T-helper 2 cell treated with Interferon-gamma antibody and Interleukin-4, amounts not matched to agents 5 μg/mL and 100 μg/mL, for 36 hours (primary cell): ENCODE measurements around the gene ELF1.

Experiments
- DNase-seq: peaks from one replicate; pipeline ENCODE4 v3.0.0; 2021; ENCODE audit warnings: low spot score
- H3K27ac Mint-ChIP-seq: one replicate; pipeline ENCODE4 v1.8.0; 2021; ENCODE audit warnings: mild to moderate bottlenecking, mixed read lengths
- H3K27me3 Mint-ChIP-seq: one replicate; pipeline ENCODE4 v1.8.0; 2021; ENCODE audit warnings: low read depth, mixed read lengths
- H3K36me3 Mint-ChIP-seq: one replicate; pipeline ENCODE4 v1.8.0; 2021; ENCODE audit warnings: low read depth, mixed read lengths
- H3K4me1 Mint-ChIP-seq: one replicate; pipeline ENCODE4 v1.8.0; 2021; ENCODE audit warnings: low read depth, mixed read lengths
- H3K4me3 Mint-ChIP-seq: one replicate; pipeline ENCODE4 v1.8.0; 2022; ENCODE audit warnings: mild to moderate bottlenecking, moderate library complexity, mixed read lengths
- H3K9me3 Mint-ChIP-seq: one replicate; pipeline ENCODE4 v1.8.0; 2021; ENCODE audit warnings: mixed read lengths

Gene ELF1

GRCh38 chr13:41029629-41030028 is 10.5 kb upstream of the ELF1 start:
- H3K36me3 Mint-ChIP-seq = peaks cover 13% of the 10 kb centered on the region
- H3K9me3 Mint-ChIP-seq = no peaks in the 10 kb centered on the region
- no peak for DNase-seq
- no peak overlapping the region for H3K4me3 Mint-ChIP-seq
- H3K4me1 Mint-ChIP-seq = peaks cover 37% of the 10 kb centered on the region
- H3K27ac Mint-ChIP-seq = no peak overlapping the region
- H3K27me3 Mint-ChIP-seq = no peaks in the 10 kb centered on the region

- Mint-ChIP-seq H3K4me3 (no peak overlapping the region), H3K27me3 (no peaks in the 10 kb centered on the region), H3K36me3 (peaks cover 11% of the 10 kb centered on the region), H3K9me3 (no peaks in the 10 kb centered on the region), H3K4me1 (peaks cover 39% of the 10 kb centered on the region), H3K27ac (no peak overlapping the region)
- no peak for DNase-seq
Observed at GRCh38 chr13:41028051-41028450, 8.9 kb upstream of the ELF1 start.

- Mint-ChIP-seq H3K4me1 (peaks cover 39% of the 10 kb centered on the region), H3K27ac (no peak overlapping the region), H3K4me3 (no peak overlapping the region), H3K36me3 (peaks cover 11% of the 10 kb centered on the region), H3K9me3 (no peaks in the 10 kb centered on the region), H3K27me3 (no peaks in the 10 kb centered on the region)
- no peak for DNase-seq
Observed at GRCh38 chr13:41026788-41027187, 7.7 kb upstream of the ELF1 start.

GRCh38 chr13:41025518-41025917 is 6.4 kb upstream of the ELF1 start:
- H3K36me3 Mint-ChIP-seq = peaks cover 11% of the 10 kb centered on the region
- H3K27me3 Mint-ChIP-seq = no peaks in the 10 kb centered on the region
- no peak overlapping the region for H3K27ac Mint-ChIP-seq
- peaks cover 45% of the 10 kb centered on the region for H3K4me1 Mint-ChIP-seq
- H3K4me3 Mint-ChIP-seq = no peak overlapping the region
- no peak for DNase-seq
- no peaks in the 10 kb centered on the region for H3K9me3 Mint-ChIP-seq

- H3K27me3 Mint-ChIP-seq = no peaks in the 10 kb centered on the region
- peak overlapping the region; percentile 98 for H3K27ac Mint-ChIP-seq
- no peak for DNase-seq
- peaks cover 43% of the 10 kb centered on the region for H3K4me1 Mint-ChIP-seq
- no peaks in the 10 kb centered on the region for H3K9me3 Mint-ChIP-seq
- peak overlapping the region; percentile 94 for H3K4me3 Mint-ChIP-seq
- H3K36me3 Mint-ChIP-seq = peaks cover 22% of the 10 kb centered on the region
Observed at GRCh38 chr13:41019578-41020347, 647 bp upstream of the ELF1 start.

GRCh38 chr13:41018602-41018948 is 541 bp downstream of the ELF1 start:
- H3K27me3 Mint-ChIP-seq = no peaks in the 10 kb centered on the region
- peaks cover 47% of the 10 kb centered on the region for H3K4me1 Mint-ChIP-seq
- peak overlapping the region; percentile 98 for H3K27ac Mint-ChIP-seq
- H3K4me3 Mint-ChIP-seq = peak overlapping the region; percentile 94
- no peaks in the 10 kb centered on the region for H3K9me3 Mint-ChIP-seq
- H3K36me3 Mint-ChIP-seq = peaks cover 25% of the 10 kb centered on the region
- no peak for DNase-seq

- Mint-ChIP-seq H3K27ac (peak overlapping the region; percentile 92), H3K36me3 (peaks cover 29% of the 10 kb centered on the region), H3K9me3 (no peaks in the 10 kb centered on the region), H3K27me3 (no peaks in the 10 kb centered on the region), H3K4me1 (peaks cover 51% of the 10 kb centered on the region), H3K4me3 (peak overlapping the region; percentile 97)
- no peak for DNase-seq
Observed at GRCh38 chr13:41017817-41018601, 1.1 kb downstream of the ELF1 start.

GRCh38 chr13:41017159-41017558 is 2.0 kb downstream of the ELF1 start:
- no peaks in the 10 kb centered on the region for H3K27me3 Mint-ChIP-seq
- H3K4me1 Mint-ChIP-seq = peaks cover 55% of the 10 kb centered on the region
- DNase-seq = no peak
- peak overlapping the region; percentile 92 for H3K27ac Mint-ChIP-seq
- peak overlapping the region; percentile 97 for H3K4me3 Mint-ChIP-seq
- peaks cover 34% of the 10 kb centered on the region for H3K36me3 Mint-ChIP-seq
- H3K9me3 Mint-ChIP-seq = no peaks in the 10 kb centered on the region

- peaks cover 56% of the 10 kb centered on the region for H3K4me1 Mint-ChIP-seq
- H3K4me3 Mint-ChIP-seq = peak overlapping the region; percentile 97
- peaks cover 42% of the 10 kb centered on the region for H3K36me3 Mint-ChIP-seq
- peak overlapping the region; percentile 87 for H3K27ac Mint-ChIP-seq
- DNase-seq = no peak
- H3K9me3 Mint-ChIP-seq = no peaks in the 10 kb centered on the region
- H3K27me3 Mint-ChIP-seq = no peaks in the 10 kb centered on the region
Observed at GRCh38 chr13:41015920-41016319, 3.2 kb downstream of the ELF1 start.

- DNase-seq = no peak
- peaks cover 55% of the 10 kb centered on the region for H3K4me1 Mint-ChIP-seq
Observed at GRCh38 chr13:41013835-41014234, 5.3 kb downstream of the ELF1 start.

GRCh38 chr13:41012536-41012935 is 6.6 kb downstream of the ELF1 start:
- Mint-ChIP-seq H3K27me3 (no peaks in the 10 kb centered on the region), H3K27ac (no peak overlapping the region), H3K4me3 (peak overlapping the region; percentile 40), H3K9me3 (no peaks in the 10 kb centered on the region), H3K36me3 (peaks cover 47% of the 10 kb centered on the region), H3K4me1 (peaks cover 64% of the 10 kb centered on the region)
- no peak for DNase-seq

More at GRCh38 chr13:41013835-41014234, 5.3 kb downstream of the ELF1 start:
- Mint-ChIP-seq H3K9me3 (no peaks in the 10 kb centered on the region), H3K27ac (peak overlapping the region; percentile 84), H3K27me3 (no peaks in the 10 kb centered on the region), H3K4me3 (peak overlapping the region; percentile 97), H3K36me3 (peaks cover 46% of the 10 kb centered on the region)

GRCh38 chr13:41011382-41011956 is 7.6 kb downstream of the ELF1 start:
- peak overlapping the region; percentile 42 for H3K4me3 Mint-ChIP-seq
- H3K27ac Mint-ChIP-seq = peak overlapping the region; percentile 15
- H3K36me3 Mint-ChIP-seq = peaks cover 45% of the 10 kb centered on the region
- DNase-seq = no peak
- no peaks in the 10 kb centered on the region for H3K27me3 Mint-ChIP-seq
- no peaks in the 10 kb centered on the region for H3K9me3 Mint-ChIP-seq
- peaks cover 66% of the 10 kb centered on the region for H3K4me1 Mint-ChIP-seq

- H3K27me3 Mint-ChIP-seq = no peaks in the 10 kb centered on the region
- no peak for DNase-seq
- no peaks in the 10 kb centered on the region for H3K9me3 Mint-ChIP-seq
- peaks cover 45% of the 10 kb centered on the region for H3K36me3 Mint-ChIP-seq
- peaks cover 68% of the 10 kb centered on the region for H3K4me1 Mint-ChIP-seq
- H3K4me3 Mint-ChIP-seq = peak overlapping the region; percentile 80
- H3K27ac Mint-ChIP-seq = peak overlapping the region; percentile 78
Observed at GRCh38 chr13:41008349-41008980, 10.7 kb downstream of the ELF1 start.

- H3K4me3 Mint-ChIP-seq = peak overlapping the region; percentile 80
- no peaks in the 10 kb centered on the region for H3K27me3 Mint-ChIP-seq
- peaks cover 41% of the 10 kb centered on the region for H3K36me3 Mint-ChIP-seq
- H3K27ac Mint-ChIP-seq = peak overlapping the region; percentile 77
- no peaks in the 10 kb centered on the region for H3K9me3 Mint-ChIP-seq
- peaks cover 64% of the 10 kb centered on the region for H3K4me1 Mint-ChIP-seq
- no peak for DNase-seq
Observed at GRCh38 chr13:41007744-41008128, 11.4 kb downstream of the ELF1 start.
